ENCODE results near the gene NUP155.

DNA sequence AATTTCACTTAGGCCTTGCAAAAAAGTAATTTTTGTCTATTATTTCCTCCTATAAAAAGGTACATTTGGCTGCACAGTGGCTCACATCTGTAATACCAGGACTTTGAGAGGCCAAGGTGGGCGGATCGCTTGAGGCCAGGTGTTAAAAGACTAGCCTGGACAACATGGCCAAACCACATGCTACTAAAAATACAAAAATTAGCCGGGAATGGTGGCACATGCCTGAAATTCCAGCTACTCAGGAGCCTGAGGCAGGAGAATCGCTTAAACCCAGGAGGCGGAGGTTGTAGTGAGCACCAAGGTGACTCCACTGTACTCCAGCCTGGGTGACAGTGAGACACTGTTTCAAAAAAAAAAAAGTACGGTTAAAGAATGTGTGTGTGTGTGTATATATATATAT is 15.7 kb downstream of the NUP155 start:
- TF ChIP-seq, protein P1, sequence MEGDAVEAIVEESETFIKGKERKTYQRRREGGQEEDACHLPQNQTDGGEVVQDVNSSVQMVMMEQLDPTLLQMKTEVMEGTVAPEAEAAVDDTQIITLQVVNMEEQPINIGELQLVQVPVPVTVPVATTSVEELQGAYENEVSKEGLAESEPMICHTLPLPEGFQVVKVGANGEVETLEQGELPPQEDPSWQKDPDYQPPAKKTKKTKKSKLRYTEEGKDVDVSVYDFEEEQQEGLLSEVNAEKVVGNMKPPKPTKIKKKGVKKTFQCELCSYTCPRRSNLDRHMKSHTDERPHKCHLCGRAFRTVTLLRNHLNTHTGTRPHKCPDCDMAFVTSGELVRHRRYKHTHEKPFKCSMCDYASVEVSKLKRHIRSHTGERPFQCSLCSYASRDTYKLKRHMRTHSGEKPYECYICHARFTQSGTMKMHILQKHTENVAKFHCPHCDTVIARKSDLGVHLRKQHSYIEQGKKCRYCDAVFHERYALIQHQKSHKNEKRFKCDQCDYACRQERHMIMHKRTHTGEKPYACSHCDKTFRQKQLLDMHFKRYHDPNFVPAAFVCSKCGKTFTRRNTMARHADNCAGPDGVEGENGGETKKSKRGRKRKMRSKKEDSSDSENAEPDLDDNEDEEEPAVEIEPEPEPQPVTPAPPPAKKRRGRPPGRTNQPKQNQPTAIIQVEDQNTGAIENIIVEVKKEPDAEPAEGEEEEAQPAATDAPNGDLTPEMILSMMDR (IDR thresholded peaks at IDR 0.05) = no peak
- no peak for TF ChIP-seq POLR2A (IDR thresholded peaks at IDR 0.05)
